ENCODE results near the gene ESYT2. TPM values are rescaled to one million over a fixed set of nuclear protein-coding genes. Genes with fewer than 3 reads are reported as not detected.

The ESYT2 gene
- total RNA-seq, 1 experiment from 2014 or later, result 39.0 TPM

DNA sequence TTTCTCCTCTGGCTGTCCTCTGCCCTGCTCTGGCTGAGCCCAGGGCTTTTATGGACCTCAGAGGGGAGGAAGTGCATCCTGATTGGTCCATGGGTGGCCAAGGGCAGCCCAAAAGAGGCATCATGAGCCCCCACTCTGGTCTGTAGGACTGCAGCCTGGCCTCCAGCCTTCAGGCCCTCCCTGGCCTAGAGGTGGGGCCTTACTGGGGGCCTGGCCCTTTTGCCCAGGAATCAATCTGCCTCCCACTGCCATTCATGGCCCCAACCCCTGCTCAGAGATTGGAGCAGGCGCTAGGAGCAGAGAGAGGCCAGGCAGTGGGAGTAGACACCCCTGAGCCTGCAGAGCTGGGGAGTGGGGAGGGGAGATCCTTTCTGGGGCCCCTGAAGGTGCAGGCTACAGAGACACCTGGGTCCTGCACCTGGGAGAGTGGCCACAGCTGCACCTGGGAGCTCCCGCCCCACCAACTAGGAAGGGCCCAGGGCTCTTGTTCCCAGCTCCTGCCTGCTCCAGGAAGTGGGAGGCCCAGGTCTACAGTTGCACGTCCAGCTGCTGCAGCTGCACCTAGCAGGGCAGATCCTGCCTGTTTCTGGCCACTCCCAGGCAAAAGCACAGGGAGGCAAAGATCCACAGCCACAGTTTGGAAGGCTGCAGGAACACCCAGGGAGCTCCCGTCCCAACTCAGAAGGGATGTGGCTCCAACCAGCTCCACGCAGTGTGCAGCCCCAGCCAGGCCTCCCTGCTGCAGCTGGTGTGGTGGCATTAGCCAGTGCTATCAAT lies 20.6 kb upstream of the ESYT2 start:
- H3K27me3 ChIP-seq (ENCODE audit: insufficient read depth, low read length), result no peaks in the 10 kb centered on the region
- WGBS (ENCODE audit: extremely low coverage, insufficient read length, low lambda C conversion rate), result no CpG with 5 or more reads among the region's 5 CpGs
- H3K79me1 ChIP-seq (ENCODE audit: insufficient read depth, low read depth, low read length, poor library complexity, severe bottlenecking), result no peaks in the 10 kb centered on the region
- H4K20me1 ChIP-seq (ENCODE audit: control insufficient read depth, insufficient read depth, insufficient read length), result no peaks in the 10 kb centered on the region
- Mint-ChIP-seq H3K36me3 (ENCODE audit: insufficient read depth in 1 of 3, low read depth in 3 of 3) (peaks cover 6 to 25% (median 11%) of the 10 kb centered on the region in 3 experiments; a peak in 6 of 7 replicates), H3K27me3 (ENCODE audit: low read depth) (no peaks in the 10 kb centered on the region), H3K4me3 (no peak overlapping the region), H3K9me3 (peaks cover 29 to 31% of the 10 kb centered on the region in 2 experiments), H3K4me1 (peaks cover under 1 to 2% of the 10 kb centered on the region in 2 experiments; a peak in 1 of 4 replicates), H3K27ac (no peak overlapping the region)
- no peak overlapping the region for H3K23ac ChIP-seq (ENCODE audit: insufficient read length, low read depth, low read length)
- H2BK120ac ChIP-seq (ENCODE audit: low read depth, low read length, poor library complexity, severe bottlenecking), result no peak overlapping the region
- TF ChIP-seq CTCF (conservative IDR thresholded peaks at IDR 0.05), result no peak
- peaks cover 17% of the 10 kb centered on the region for H3K9me3 ChIP-seq (ENCODE audit: control insufficient read depth, low read depth, low read length)
- no peak overlapping the region for H2BK15ac ChIP-seq (ENCODE audit: low read depth, low read length)
- no peak overlapping the region for H4K5ac ChIP-seq (ENCODE audit: insufficient read length, low read depth, low read length)
- no peak overlapping the region for H3T11ph ChIP-seq (ENCODE audit: low read length)
- H2AFZ ChIP-seq (ENCODE audit: low read length), result no peak overlapping the region
- no peak overlapping the region for H2BK20ac ChIP-seq (ENCODE audit: low read depth, low read length, poor library complexity, severe bottlenecking)
- no peak overlapping the region for H2BK12ac ChIP-seq (ENCODE audit: insufficient read length, low read depth, low read length)
- no peak overlapping the region for H3K27ac ChIP-seq (ENCODE audit: insufficient read length, low read depth, low read length)
- no peak overlapping the region for H4K91ac ChIP-seq (ENCODE audit: insufficient read length, low read depth, low read length)
- H3K9ac ChIP-seq (ENCODE audit: extremely low read depth, insufficient read length, low read length), result no peak overlapping the region
- H4K8ac ChIP-seq (replicated peaks; ENCODE audit: insufficient read length, low read depth, low read length), result no peak overlapping the region
- no peaks in the 10 kb centered on the region for H3K23me2 ChIP-seq (ENCODE audit: insufficient read length, low read depth, low read length, poor library complexity, severe bottlenecking)
- DNase-seq, result no peak
- no peak overlapping the region for H3K4me2 ChIP-seq (ENCODE audit: insufficient read depth, insufficient read length, low read length)
- no peak overlapping the region for H2BK5ac ChIP-seq (ENCODE audit: insufficient read length, low read length)
- no peaks in the 10 kb centered on the region for H3K79me2 ChIP-seq (ENCODE audit: insufficient read depth, low read length)
- no peak overlapping the region for H3K14ac ChIP-seq (ENCODE audit: insufficient read depth, low read length)
- H3K56ac ChIP-seq (ENCODE audit: insufficient read length, low read depth, low read length), result no peak overlapping the region
- no peak overlapping the region for H3K18ac ChIP-seq (ENCODE audit: insufficient read length, low read depth, low read length)
- no peak overlapping the region for H3K4ac ChIP-seq (ENCODE audit: low read depth, low read length)
- H3K4me1 ChIP-seq (ENCODE audit: insufficient read depth, low read length), result no peaks in the 10 kb centered on the region
- H2AK5ac ChIP-seq (ENCODE audit: insufficient read length, low read length), result no peak overlapping the region
